Esophagus muscularis mucosa (tissue), 4 donors: ENCODE measurements around the gene NELL1.

Experiments
- CTCF ChIP-seq, 3 experiments: fragments of 200-600 bp in 2 of 3; fragments of 450-650 bp in 1 of 3; sonication (generic) in 2 of 3; IDR thresholded peaks; one replicate each; pipeline ENCODE4 v1.5.1; 2017 to 2019; ENCODE audit warnings: antibody characterized with exemption in 3 of 3, mild to moderate bottlenecking in 2 of 3, moderate library complexity in 1 of 3
- EP300 ChIP-seq: sonication (generic); formaldehyde crosslinking; IDR thresholded peaks from one replicate; pipeline ENCODE4 v1.6.1; 2017; ENCODE audit warnings: antibody characterized with exemption
- POLR2AphosphoS5 ChIP-seq, 2 donors: sonication (generic); formaldehyde crosslinking; IDR thresholded peaks; one replicate each; pipeline ENCODE4 v1.6.1; 2017; ENCODE audit warnings: antibody characterized with exemption in 2 of 2

GRCh38 chr11:21369947-21370346 is 700.6 kb downstream of the NELL1 start:
- TF ChIP-seq CTCF (IDR thresholded peaks at IDR 0.05) = no peak
- no peak for TF ChIP-seq EP300
- no peak for TF ChIP-seq POLR2AphosphoS5 (IDR thresholded peaks at IDR 0.05)
